HCT116 (cell line): ENCODE results near the gene NTSR1. TPM values are rescaled to one million over a fixed set of nuclear protein-coding genes. Genes with fewer than 3 reads are reported as not detected.

Experiments used
- ATAC-seq: fragments of 200-7000 bp; cut with Tn5 transposase; 2 replicates; pipeline ENCODE4 v1.9.1; 2020; ENCODE audit warnings: mild to moderate bottlenecking, moderate library complexity
- BruUV-seq: library from RNA; stranded (reverse); fragments of 400-500 nt; replicated peaks from 2 replicates; lab custom pipeline; 2021; lab: Mats Ljungman, UMichigan
- CTCF ChIA-PET: fragments of 300-600 bp; sonication (Branson Sonifier 250); formaldehyde crosslinking; loops from one replicate; lab custom pipeline; 2021; ENCODE audit warnings: antibody characterized with exemption; lab: Charles Lee
- POLR2A ChIA-PET: fragments of 300-600, 350-600 bp; sonication (Branson Sonifier 250); formaldehyde crosslinking; loops from one replicate; lab custom pipeline; 2021; ENCODE audit warnings: antibody characterized with exemption; lab: Charles Lee
- RAD21 ChIA-PET, 2 experiments: fragments of 300-600 bp; sonication (Branson Sonifier 250); formaldehyde crosslinking; loops; one replicate each; lab custom pipeline; 2023; ENCODE audit warnings: low total read pairs in 2 of 2; ENCODE audit not compliant: uncharacterized antibody in 2 of 2, unreplicated experiment in 2 of 2, low non-redundant PET in 1 of 2; lab: Charles Lee
- DNase-seq: peaks from one replicate; pipeline ENCODE4 v3.0.0-alpha.2; 2010; ENCODE audit warnings: low read depth, low spot score
- H2AFZ ChIP-seq: fragments of 200-600 bp; shearing (Covaris generic), sonication (generic); 2 replicates; pipeline ENCODE4 v1.6.1; 2017; ENCODE audit warnings: low read depth, mixed run types, mixed read lengths, antibody characterized with exemption, low read length; ENCODE audit not compliant: poor library complexity, severe bottlenecking
- H3K27ac ChIP-seq: 2 replicates; pipeline ENCODE4 v1.5.1; 2012; ENCODE audit warnings: low read depth, low read length
- H3K27me3 ChIP-seq: fragments of 200-600 bp; sonication (generic); 2 replicates; pipeline ENCODE4 v1.6.1; 2016; ENCODE audit warnings: mixed run types, low read length, mixed read lengths; ENCODE audit not compliant: insufficient read depth
- H3K36me3 ChIP-seq, 2 experiments: fragments of 200-500 bp in 1 of 2; fragments of 200-600 bp in 1 of 2; sonication (Bioruptor generic) in 1 of 2; sonication (generic) in 1 of 2; 2 replicates each; pipeline versions ENCODE4 v1.5.1 to v1.6.1; 2014 to 2016; ENCODE audit warnings: low read length in 2 of 2, inconsistent platforms in 1 of 2, mixed read lengths in 1 of 2, mixed run types in 1 of 2; ENCODE audit not compliant: insufficient read depth in 2 of 2, control insufficient read depth in 1 of 2
- H3K4me1 ChIP-seq, 2 experiments: fragments of 200-600 bp in 1 of 2; sonication (generic) in 1 of 2; 2 replicates each; pipeline versions ENCODE4 v1.5.1 to v1.6.1; 2012 to 2017; ENCODE audit warnings: low read length in 2 of 2, inconsistent platforms in 1 of 2, mild to moderate bottlenecking in 1 of 2, mixed read lengths in 1 of 2, mixed run types in 1 of 2, moderate library complexity in 1 of 2; ENCODE audit not compliant: insufficient read depth in 2 of 2, control insufficient read depth in 1 of 2
- H3K4me2 ChIP-seq: fragments of 200-600 bp; sonication (generic); 2 replicates; pipeline ENCODE4 v1.6.1; 2017; ENCODE audit warnings: mixed run types, low read length, mixed read lengths
- H3K4me3 ChIP-seq, 2 experiments: fragments of 200-600 bp in 1 of 2; sonication (generic) in 1 of 2; replicated peaks in 1 of 2; 2 replicates each; pipeline ENCODE4 v1.5.1; 2011 to 2016; ENCODE audit warnings: low read length in 2 of 2, control low read depth in 1 of 2, low read depth in 1 of 2, mild to moderate bottlenecking in 1 of 2, mixed read lengths in 1 of 2, mixed run types in 1 of 2
- H3K79me2 ChIP-seq: fragments of 200-600 bp; sonication (generic); 2 replicates; pipeline ENCODE4 v1.6.1; 2017; ENCODE audit warnings: mild to moderate bottlenecking, mixed run types, low read length, moderate library complexity, mixed read lengths; ENCODE audit not compliant: insufficient read depth
- H3K9ac ChIP-seq: fragments of 200-600 bp; sonication (generic); 2 replicates; pipeline ENCODE4 v1.6.1; 2016; ENCODE audit warnings: low read length, mixed read lengths
- H3K9me2 ChIP-seq: fragments of 200-600 bp; sonication (generic), shearing (Covaris generic); 2 replicates; pipeline ENCODE4 v1.6.1; 2017; ENCODE audit warnings: mixed run types, mild to moderate bottlenecking, moderate library complexity; ENCODE audit not compliant: insufficient read depth
- H3K9me3 ChIP-seq, 2 experiments: fragments of 200-500 bp in 1 of 2; fragments of 200-600 bp in 1 of 2; sonication (Bioruptor generic) in 1 of 2; sonication (generic) in 1 of 2; 2 replicates each; pipeline ENCODE4 v1.6.1; 2014 to 2017; ENCODE audit warnings: low read length in 2 of 2, mixed read lengths in 2 of 2, inconsistent platforms in 1 of 2, low read depth in 1 of 2, mild to moderate bottlenecking in 1 of 2, mixed run types in 1 of 2, moderate library complexity in 1 of 2; ENCODE audit not compliant: control insufficient read depth in 1 of 2, insufficient read depth in 1 of 2
- H4K20me1 ChIP-seq: fragments of 200-600 bp; sonication (generic), shearing (Covaris generic); 2 replicates; pipeline ENCODE4 v1.6.1; 2017; ENCODE audit warnings: mixed run types, mild to moderate bottlenecking, moderate library complexity; ENCODE audit not compliant: insufficient read depth
- CBX3 ChIP-seq: IDR thresholded peaks from 2 replicates; pipeline ENCODE4 v1.6.1; 2012; ENCODE audit warnings: low read depth
- EZH2 ChIP-seq: fragments of 200-600 bp; sonication (generic); IDR thresholded peaks from 2 replicates; pipeline ENCODE4 v1.6.1; 2017; ENCODE audit warnings: antibody characterized with exemption, mixed run types
- RAD21 ChIP-seq: IDR thresholded peaks from 2 replicates; pipeline ENCODE4 v1.6.1; 2012; ENCODE audit warnings: low read depth, mild to moderate bottlenecking
- ZBTB33 ChIP-seq: IDR thresholded peaks from 2 replicates; pipeline ENCODE4 v1.6.1; 2011; ENCODE audit warnings: mild to moderate bottlenecking, low read length, moderate library complexity; ENCODE audit not compliant: insufficient replicate concordance; ENCODE audit errors: extremely low read depth
- intact Hi-C: fragments of 100-400 bp; cut with micrococcal nuclease; formaldehyde crosslinking; loops from 2 replicates; pipeline ENCODE4 v1.10.0; 2022
- total RNA-seq: library from RNA; stranded (reverse); gene quantifications from one replicate; pipeline ENCODE4 v1.2.1, GENCODE V29; 2021; ENCODE audit not compliant: unreplicated experiment

Gene NTSR1
- total RNA-seq, 1 experiment from 2014 or later: 187 TPM

GRCh38 chr20:62770111-62770910, 61.7 kb downstream of the NTSR1 start (continued):
- TF ChIP-seq ZBTB33: no peak
- TF ChIP-seq EZH2: no peak

GRCh38 chr20:62770916-62771315, 62.3 kb downstream of the NTSR1 start:
- no peaks in the 10 kb centered on the region for H3K9me3 ChIP-seq
- no TSS peak for BruUV-seq
- no peak for TF ChIP-seq CBX3
- TF ChIP-seq RAD21: no peak
- H3K4me2 ChIP-seq: no peak overlapping the region
- no peaks in the 10 kb centered on the region for H4K20me1 ChIP-seq
- RAD21 ChIA-PET: no interaction called here
- DNase-seq (no peak), ATAC-seq (no peak)
- H3K27me3 ChIP-seq: no peaks in the 10 kb centered on the region
- H2AFZ ChIP-seq: no peak overlapping the region
- H3K9ac ChIP-seq: no peak overlapping the region
- intact Hi-C loops: no loop called here
- no peak overlapping the region for H3K4me3 ChIP-seq
- H3K79me2 ChIP-seq: no peaks in the 10 kb centered on the region; the same call in 1 of the 2 replicates
- CTCF ChIA-PET: no interaction called here
- H3K4me1 ChIP-seq: peaks cover 18 to 46% of the 10 kb centered on the region in 2 experiments; a peak in 3 of 4 replicates
- no peak overlapping the region for H3K27ac ChIP-seq
- H3K36me3 ChIP-seq: no peaks in the 10 kb centered on the region
- POLR2A ChIA-PET: no interaction called here
- H3K9me2 ChIP-seq: no peaks in the 10 kb centered on the region
